CD4-positive, alpha-beta T cell treated with Interleukin-4 for 4 hours (primary cell): ENCODE data around the gene ALDH1B1.

Experiments
- DNase-seq: peaks from one replicate; pipeline ENCODE4 v3.0.0-alpha.2; 2020

ALDH1B1 gene

GRCh38 chr9:38441347-38442085 lies 49.0 kb downstream of the ALDH1B1 start:
- DNase-seq: no peak

GRCh38 chr9:38442473-38443096 lies 50.1 kb downstream of the ALDH1B1 start:
- no peak for DNase-seq

GRCh38 chr9:38443181-38443580 lies 50.7 kb downstream of the ALDH1B1 start:
- no peak for DNase-seq

GRCh38 chr9:38443597-38443996 lies 51.1 kb downstream of the ALDH1B1 start:
- no peak for DNase-seq

GRCh38 chr9:38445154-38446043 lies 52.9 kb downstream of the ALDH1B1 start:
- DNase-seq: no peak

- DNase-seq: no peak
Observed at GRCh38 chr9:38447703-38448102, 55.2 kb downstream of the ALDH1B1 start.
